ENCODE measurements around the gene LOXHD1. TPM values are rescaled to one million over a fixed set of nuclear protein-coding genes. Genes with fewer than 3 reads are reported as not detected.

Gene LOXHD1
- total RNA-seq, 2 donors from 2014 or later: 0.11 TPM; not detected in 1

- Histone ChIP-seq H3K4me1 (no peaks in the 10 kb centered on the region), H3K9me3 (no peaks in the 10 kb centered on the region), H3K36me3 (no peaks in the 10 kb centered on the region), H3K27ac (no peak overlapping the region), H3K27me3 (no peaks in the 10 kb centered on the region), H3K4me3 (no peak overlapping the region)
- TF ChIP-seq CTCF (IDR thresholded peaks at IDR 0.05): no peak
- peak; percentile 23 for DNase-seq (ENCODE audit: low spot score)
These were observed 225.4 kb downstream of the LOXHD1 start for GRCh38 chr18:46431522-46432171.

GRCh38 chr18:46429649-46430224 lies 227.3 kb downstream of the LOXHD1 start:
- no peak for DNase-seq (ENCODE audit: low spot score)
- H3K36me3 ChIP-seq: no peaks in the 10 kb centered on the region
- no peaks in the 10 kb centered on the region for H3K9me3 ChIP-seq
- H3K27me3 ChIP-seq: no peaks in the 10 kb centered on the region
- TF ChIP-seq CTCF (IDR thresholded peaks at IDR 0.05): no peak
- H3K4me1 ChIP-seq: no peaks in the 10 kb centered on the region
- H3K4me3 ChIP-seq: no peak overlapping the region
- H3K27ac ChIP-seq: no peak overlapping the region

GRCh38 chr18:46429130-46429529 lies 227.9 kb downstream of the LOXHD1 start:
- Histone ChIP-seq H3K4me1 (no peaks in the 10 kb centered on the region), H3K36me3 (no peaks in the 10 kb centered on the region), H3K27ac (no peak overlapping the region), H3K9me3 (no peaks in the 10 kb centered on the region), H3K4me3 (no peak overlapping the region), H3K27me3 (no peaks in the 10 kb centered on the region)
- TF ChIP-seq CTCF (IDR thresholded peaks at IDR 0.05): no peak
- DNase-seq (ENCODE audit: low spot score): no peak

GRCh38 chr18:46428368-46428767 lies 228.7 kb downstream of the LOXHD1 start:
- no peaks in the 10 kb centered on the region for H3K4me1 ChIP-seq
- H3K36me3 ChIP-seq: no peaks in the 10 kb centered on the region
- H3K27me3 ChIP-seq: no peaks in the 10 kb centered on the region
- no peaks in the 10 kb centered on the region for H3K9me3 ChIP-seq
- no peak overlapping the region for H3K27ac ChIP-seq
- TF ChIP-seq CTCF (IDR thresholded peaks at IDR 0.05): no peak
- H3K4me3 ChIP-seq: no peak overlapping the region
- DNase-seq (ENCODE audit: low spot score): peak; percentile 13

- H3K27ac ChIP-seq: no peak overlapping the region
- no peak for TF ChIP-seq CTCF (IDR thresholded peaks at IDR 0.05)
- no peaks in the 10 kb centered on the region for H3K4me1 ChIP-seq
- H3K36me3 ChIP-seq: no peaks in the 10 kb centered on the region
- H3K9me3 ChIP-seq: no peaks in the 10 kb centered on the region
- no peaks in the 10 kb centered on the region for H3K27me3 ChIP-seq
- H3K4me3 ChIP-seq: no peak overlapping the region
- peak; percentile 43 for DNase-seq (ENCODE audit: low spot score)
These were observed 229.6 kb downstream of the LOXHD1 start for GRCh38 chr18:46427216-46427995.

Other genes starting within 250 kb of the LOXHD1 start
- 1 to 10 TPM; 5.9 to 6.7 TPM for gene ST8SIA5, start 99.8 kb upstream of the LOXHD1 start, total RNA-seq